Suprapubic skin (tissue), 4 donors: ENCODE measurements around the gene TAF4B.

Experiments
- POLR2A ChIP-seq, 2 donors: fragments of 450-650 bp; IDR thresholded peaks; one replicate each; pipeline ENCODE4 v1.6.1; 2017; ENCODE audit warnings: antibody characterized with exemption in 2 of 2, mild to moderate bottlenecking in 2 of 2, moderate library complexity in 2 of 2
- POLR2AphosphoS5 ChIP-seq, 3 donors: sonication (generic); formaldehyde crosslinking; IDR thresholded peaks; one replicate each; pipeline ENCODE4 v1.6.1; 2017; ENCODE audit warnings: antibody characterized with exemption in 3 of 3
- TF ChIP-seq, protein P1 (sequence below), 2 donors: fragments of 200-600 bp in 1 of 2; fragments of 450-650 bp in 1 of 2; sonication (generic) in 1 of 2; IDR thresholded peaks; one replicate each; pipeline ENCODE4 v1.5.1; 2016 to 2019; ENCODE audit warnings: antibody characterized with exemption in 2 of 2, mild to moderate bottlenecking in 1 of 2, moderate library complexity in 1 of 2

DNA sequence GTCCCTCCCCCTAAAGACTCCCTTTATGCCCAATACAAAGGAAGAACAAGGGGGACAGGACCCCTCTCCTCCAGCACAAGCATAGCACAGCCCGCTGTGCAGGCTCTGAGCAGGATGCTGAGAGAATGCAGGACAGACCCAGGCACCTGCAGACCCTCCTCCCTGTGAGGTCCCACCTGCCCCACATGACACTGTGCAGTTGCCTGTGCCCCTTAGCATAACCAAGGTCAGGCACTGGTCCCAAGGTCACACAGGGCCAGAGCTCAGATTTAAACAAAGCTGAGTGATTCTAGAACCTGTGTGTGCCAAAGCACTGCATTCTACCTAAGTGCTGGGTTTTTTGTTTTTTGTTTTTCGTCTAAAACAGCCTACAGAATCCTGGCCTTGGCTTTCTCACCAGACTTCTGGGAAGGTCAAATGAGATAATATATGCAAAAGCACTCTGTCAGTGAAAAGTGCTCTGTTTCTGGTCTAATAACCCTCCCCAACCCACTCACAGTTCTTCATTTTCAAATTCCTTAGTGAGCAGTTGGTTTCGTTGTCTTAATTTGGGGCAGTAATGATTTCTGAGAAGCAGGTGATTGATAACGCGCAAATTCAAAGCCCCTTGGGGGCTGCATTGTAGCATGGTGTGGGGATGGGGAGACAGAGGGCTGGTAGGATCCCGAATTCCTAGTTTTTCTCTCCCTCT lies 196.4 kb downstream of the TAF4B start:
- TF ChIP-seq, protein P1, sequence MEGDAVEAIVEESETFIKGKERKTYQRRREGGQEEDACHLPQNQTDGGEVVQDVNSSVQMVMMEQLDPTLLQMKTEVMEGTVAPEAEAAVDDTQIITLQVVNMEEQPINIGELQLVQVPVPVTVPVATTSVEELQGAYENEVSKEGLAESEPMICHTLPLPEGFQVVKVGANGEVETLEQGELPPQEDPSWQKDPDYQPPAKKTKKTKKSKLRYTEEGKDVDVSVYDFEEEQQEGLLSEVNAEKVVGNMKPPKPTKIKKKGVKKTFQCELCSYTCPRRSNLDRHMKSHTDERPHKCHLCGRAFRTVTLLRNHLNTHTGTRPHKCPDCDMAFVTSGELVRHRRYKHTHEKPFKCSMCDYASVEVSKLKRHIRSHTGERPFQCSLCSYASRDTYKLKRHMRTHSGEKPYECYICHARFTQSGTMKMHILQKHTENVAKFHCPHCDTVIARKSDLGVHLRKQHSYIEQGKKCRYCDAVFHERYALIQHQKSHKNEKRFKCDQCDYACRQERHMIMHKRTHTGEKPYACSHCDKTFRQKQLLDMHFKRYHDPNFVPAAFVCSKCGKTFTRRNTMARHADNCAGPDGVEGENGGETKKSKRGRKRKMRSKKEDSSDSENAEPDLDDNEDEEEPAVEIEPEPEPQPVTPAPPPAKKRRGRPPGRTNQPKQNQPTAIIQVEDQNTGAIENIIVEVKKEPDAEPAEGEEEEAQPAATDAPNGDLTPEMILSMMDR (IDR thresholded peaks at IDR 0.05), result no peak
- TF ChIP-seq POLR2A (IDR thresholded peaks at IDR 0.05) (no peak), POLR2AphosphoS5 (IDR thresholded peaks at IDR 0.05) (no peak)
